NCI-H2107 treated with DMSO at 0.1 percent for 48 hours (cell line): ENCODE data around the gene SYT1.

Source experiments
- DNase-seq: peaks from one replicate; lab custom pipeline; 2025; ENCODE audit not compliant: unreplicated experiment; lab: John Stamatoyannopoulos, UW

SYT1 gene

GRCh38 chr12:79487386-79488110 lies 623.0 kb downstream of the SYT1 start:
- no peak for DNase-seq
